H4 (cell line): ENCODE results near the gene KRTAP2-1. TPM values are rescaled to one million over a fixed set of nuclear protein-coding genes. Genes with fewer than 3 reads are reported as not detected.
"Not testable (repeated sequence)": the region's sequence is repeated elsewhere in the genome, so short reads cannot be mapped to it uniquely, and the experiment has no call there.

Experiments
- DNase-seq: peaks from one replicate; pipeline ENCODE4 v3.0.0-alpha.2; 2015; ENCODE audit warnings: low spot score
- total RNA-seq: library from RNA; depleted of rRNA; stranded (reverse); fragments of >200 nt; shearing (Covaris generic); gene quantifications from 2 replicates; pipeline ENCODE4 v1.2.3, GENCODE V29; 2014

KRTAP2-1 gene
- total RNA-seq, 1 experiment from 2014 or later: not detected

DNA sequence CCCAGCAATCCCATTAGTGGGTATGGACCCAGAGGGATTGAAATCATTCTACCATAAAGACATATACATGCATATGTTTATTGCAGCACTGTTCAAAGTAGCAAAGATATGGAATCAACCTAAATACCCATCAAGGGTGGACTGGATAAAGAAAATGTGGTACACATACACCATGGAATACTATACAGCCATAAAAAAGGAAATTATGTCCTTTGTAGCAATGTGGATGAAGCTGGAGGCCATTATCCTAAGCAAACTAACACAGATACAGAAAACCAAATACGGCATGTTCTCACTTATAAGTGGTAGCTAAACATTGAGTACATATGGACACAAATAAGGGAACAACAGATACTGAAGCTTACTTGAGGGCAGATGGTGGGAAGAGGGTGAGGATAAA is 10.4 kb upstream of the KRTAP2-1 start:
- DNase-seq: no peak

DNA sequence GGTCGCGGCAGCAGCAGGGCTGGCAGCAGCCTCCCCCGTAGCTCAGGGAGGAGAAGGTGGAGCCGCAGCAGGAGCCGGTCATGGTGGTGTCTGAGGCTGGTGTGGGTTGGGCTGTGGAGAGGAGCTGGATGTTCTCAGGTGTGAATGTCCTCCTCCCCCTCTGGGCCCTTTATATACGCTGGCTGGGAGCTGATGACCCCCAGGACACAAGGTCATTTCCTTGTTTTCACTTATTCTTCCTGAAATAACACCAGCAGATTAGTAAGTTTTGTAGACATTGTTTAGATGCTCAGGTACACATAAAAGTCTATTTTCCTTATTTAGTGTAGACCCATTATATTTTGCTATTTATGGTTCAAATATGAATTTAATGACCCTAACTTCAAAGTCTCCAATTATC is 8.0 kb upstream of the KRTAP2-1 start, which contains the start of gene KRTAP2-2:
KRTAP2-2 (minus strand) TSS at position 101 of the 400 bp plus-strand sequence; CDS start at position 82, 19 bp downstream.
- not testable (repeated sequence) for DNase-seq

DNA sequence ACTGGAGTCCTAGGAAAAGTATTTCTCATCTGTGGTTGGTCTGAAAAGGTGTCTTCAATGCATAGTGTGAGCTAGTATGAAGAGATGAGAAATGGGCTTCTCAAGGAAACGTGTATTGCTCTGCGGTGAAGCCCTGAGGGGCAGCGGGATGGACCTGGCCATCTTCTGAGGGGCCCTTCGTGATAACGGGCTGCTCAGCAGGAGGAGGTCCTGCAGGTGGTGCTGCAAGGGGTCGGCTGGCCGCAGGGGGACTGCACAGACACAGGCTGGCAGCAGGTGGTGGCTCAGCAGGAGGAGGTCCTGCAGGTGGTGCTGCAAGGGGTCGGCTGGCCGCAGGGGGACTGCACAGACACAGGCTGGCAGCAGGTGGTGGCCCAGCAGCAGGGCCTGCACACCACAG is 7.4 kb upstream of the KRTAP2-1 start:
- not testable (repeated sequence) for DNase-seq

DNA sequence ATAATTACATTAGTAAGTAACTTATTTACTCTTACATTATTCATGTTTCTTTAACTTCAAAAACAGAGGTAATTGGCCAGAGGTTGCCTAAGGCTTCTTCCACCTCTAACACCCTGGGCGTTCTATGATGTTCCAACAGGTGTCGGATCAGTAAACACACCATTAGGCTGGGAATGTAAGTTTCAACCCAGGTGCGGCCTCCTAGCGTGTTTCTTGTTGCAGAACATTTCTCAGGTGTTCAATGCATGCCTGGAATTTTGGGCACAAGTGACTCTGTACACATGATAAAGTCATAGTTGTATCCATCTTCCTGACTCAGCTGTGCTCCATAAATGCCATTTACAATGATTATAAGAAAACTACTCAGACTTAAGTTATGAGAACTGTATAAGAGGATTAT is 6.9 kb upstream of the KRTAP2-1 start:
- DNase-seq: no peak

DNA sequence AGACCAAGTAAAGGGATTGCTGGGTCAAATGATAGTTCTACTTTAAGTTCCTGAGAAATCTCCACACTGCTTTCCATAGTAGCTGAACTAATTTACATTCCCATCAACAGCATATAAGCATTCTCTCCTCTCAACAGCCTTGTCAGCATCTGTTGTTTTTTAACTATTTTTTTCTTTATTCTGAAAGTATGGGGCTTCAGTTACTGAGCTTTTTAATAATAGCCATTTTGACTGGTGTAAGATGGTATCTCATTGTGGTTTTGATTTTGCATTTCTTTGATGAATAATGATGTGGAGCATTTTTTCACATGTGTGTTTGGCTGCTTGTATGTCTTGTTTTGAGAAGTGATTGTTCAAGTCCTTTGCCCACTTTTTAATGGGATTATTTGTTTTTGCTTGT is 5.5 kb upstream of the KRTAP2-1 start:
- no peak for DNase-seq

DNA sequence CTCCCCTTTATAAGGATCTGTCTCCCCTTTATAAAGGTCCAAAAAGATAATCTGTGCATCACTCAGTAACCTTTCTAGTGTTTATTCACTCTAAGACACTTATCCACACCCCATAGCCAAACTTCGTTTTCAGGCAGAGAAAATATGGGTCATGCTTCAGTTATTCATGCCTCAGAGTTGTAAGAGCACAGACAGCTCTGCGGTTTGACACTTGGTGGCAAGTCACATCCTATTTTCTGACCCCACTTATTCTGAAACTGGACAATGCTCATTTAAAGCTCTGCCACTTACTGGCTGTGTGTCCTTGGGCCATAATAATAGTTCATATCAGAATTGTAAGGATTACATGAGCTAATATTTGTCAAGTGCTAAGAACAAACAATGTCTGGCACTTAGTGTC is 2.0 kb upstream of the KRTAP2-1 start:
- DNase-seq: no peak

DNA sequence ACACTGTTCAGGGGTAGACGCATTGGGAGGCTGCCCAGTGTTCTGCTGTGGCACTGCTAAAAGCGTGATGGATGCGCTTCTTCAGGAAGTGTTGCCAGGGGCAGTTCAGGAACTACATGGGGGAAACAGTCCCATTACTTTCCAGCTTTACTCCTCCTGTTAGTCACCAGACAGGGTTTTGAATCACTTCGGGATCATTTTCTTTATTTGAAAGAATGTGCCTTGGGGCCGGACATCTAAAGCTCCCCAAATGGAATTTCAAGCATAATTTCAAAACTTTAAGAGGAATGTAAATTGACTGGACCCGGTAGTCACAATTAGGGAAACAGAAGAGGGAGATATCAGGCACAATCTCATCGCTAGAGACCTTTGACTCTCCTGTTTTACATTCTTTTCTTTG is 1.3 kb upstream of the KRTAP2-1 start:
- DNase-seq: no peak

DNA sequence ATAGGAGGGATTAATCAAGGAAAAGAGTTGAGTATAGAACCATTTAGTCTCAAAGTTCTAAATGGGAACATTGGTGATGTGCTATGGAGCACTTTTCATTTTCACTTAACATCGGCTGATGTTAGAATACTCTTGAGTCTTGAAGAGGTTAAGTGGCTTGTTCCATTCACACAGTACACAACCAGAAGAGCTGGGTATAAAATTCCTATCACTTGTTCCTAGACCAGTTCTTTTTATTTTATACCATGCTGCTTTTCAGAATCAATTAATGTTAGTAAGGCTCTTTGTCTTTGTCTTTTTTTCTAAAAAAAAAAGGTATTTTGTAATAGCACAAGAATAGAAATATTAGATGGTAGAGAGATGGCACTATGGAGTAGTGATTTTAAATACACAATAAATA is 4.2 kb downstream of the KRTAP2-1 start:
- DNase-seq: no peak

DNA sequence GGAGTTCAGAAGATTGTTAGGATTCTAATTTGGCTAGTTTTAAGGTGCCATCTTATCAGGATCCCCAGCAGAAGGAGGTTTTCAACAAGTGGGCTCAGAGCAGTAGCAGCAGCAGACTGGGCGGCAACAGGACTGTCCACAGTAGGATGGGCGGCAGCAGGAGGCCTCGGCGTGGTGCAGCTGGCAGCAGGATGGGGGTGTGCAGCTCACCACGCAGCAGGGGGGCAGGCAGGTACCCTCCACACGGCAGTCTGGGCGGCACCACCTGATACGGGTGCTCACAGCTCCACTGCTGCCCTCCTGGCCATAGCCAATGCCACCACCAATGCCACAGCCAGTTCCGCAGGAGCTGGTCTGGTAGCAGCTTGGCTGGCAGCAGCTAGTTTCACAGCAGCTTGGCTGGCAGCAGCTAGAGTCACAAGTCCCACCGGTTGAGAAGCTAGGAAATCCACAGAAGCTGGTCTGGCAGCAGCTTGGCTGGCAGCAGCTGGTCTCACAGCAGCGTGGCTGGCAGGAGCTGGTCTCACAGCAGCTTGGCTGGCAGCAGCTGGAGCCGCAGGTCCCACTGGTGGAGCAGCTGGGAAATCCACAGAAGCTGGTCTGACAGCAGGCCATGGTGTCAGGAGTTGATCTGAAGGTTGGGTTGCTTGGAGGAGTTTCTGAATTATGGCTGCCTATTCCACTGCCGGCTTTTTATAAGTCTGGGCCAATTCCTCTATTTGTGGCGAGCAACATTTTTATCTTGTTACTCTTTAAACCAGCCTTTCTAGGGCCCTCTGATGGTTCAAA is 6.1 kb downstream of the KRTAP2-1 start, which contains the start of gene KRTAP1-1:
KRTAP1-1 (minus strand) TSS at position 668 of the 789 bp plus-strand sequence; CDS start at position 615, 53 bp downstream.
- not testable (repeated sequence) for DNase-seq

DNA sequence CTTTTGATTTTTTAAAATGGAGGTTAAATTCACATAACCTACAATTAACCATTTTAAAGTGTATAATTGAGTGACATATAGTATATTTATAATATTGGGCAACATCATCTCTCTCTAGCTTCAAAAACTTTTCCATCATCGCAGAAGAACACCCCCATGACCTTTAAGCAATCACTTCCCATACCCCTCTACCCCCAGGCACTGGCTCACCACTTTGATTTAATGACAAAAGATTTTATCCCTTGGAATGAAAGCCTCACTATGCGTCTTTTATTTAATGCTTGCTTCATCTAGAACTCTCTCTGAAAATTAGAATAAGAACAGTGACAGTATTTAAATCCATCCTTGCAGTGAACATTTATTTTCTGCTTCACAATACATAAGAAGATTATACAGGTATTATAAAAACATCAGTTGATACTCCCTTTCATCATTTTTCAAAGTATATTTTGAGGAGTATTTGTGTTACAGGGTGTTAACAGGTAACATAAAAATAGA is 9.2 kb downstream of the KRTAP2-1 start:
- no peak for DNase-seq

DNA sequence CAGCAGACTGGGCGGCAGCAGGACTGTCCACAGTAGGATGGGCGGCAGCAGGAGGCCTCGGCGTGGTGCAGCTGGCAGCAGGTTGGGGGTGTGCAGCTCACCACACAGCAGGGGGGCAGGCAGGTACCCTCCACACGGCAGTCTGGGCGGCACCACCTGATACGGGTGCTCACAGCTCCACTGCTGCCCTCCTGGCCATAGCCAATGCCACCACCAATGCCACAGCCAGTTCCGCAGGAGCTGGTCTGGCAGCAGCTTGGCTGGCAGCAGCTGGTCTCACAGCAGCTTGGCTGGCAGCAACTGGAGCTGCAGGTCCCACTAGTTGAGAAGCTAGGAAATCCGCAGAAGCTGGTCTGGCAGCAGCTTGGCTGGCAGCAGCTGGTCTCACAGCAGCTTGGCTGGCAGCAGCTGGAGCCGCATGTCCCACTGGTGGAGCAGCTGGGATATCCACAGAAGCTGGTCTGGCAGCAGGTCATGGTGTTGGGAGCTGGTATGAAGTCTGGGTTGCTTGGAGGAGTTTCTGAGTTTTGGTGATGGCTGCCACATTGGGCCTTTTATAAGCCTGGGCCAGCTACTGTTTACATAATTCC is 12.7 kb downstream of the KRTAP2-1 start, which contains the start of gene KRTAP1-3:
KRTAP1-3 (minus strand) TSS at position 529 of the 590 bp plus-strand sequence; CDS start at position 476, 53 bp downstream.
- DNase-seq: not testable (repeated sequence)

DNA sequence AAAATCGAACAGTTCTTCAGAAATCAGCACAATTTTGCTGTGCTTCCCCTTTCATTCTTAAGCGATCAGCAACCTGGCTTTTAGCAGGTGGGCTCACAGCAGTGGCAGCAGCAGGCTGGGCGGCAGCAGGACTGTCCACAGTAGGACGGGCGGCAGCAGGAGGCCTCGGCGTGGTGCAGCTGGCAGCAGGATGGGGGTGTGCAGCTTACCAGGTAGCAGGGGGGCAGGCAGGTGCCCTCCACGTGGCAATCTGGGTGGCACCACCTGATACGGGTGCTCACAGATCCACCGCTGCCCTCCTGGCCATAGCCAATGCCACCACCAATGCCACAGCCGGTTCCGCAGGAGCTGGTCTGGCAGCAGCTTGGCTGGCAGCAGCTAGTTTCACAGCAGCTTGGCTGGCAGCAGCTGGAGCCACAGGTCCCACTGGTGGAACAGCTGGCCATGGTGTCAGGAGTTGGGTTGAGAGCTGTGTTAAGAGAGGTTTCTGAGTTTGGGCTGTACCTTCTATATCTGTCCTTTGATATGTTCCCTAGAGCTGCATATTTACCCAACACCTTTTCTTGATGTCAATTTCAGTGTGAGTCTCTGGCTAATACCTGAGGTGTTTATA is 17.4 kb downstream of the KRTAP2-1 start, which contains the start of gene KRTAP1-4:
KRTAP1-4 (minus strand) TSS at position 563 of the 613 bp plus-strand sequence; CDS start at position 446, 117 bp downstream.
- DNase-seq: no peak

DNA sequence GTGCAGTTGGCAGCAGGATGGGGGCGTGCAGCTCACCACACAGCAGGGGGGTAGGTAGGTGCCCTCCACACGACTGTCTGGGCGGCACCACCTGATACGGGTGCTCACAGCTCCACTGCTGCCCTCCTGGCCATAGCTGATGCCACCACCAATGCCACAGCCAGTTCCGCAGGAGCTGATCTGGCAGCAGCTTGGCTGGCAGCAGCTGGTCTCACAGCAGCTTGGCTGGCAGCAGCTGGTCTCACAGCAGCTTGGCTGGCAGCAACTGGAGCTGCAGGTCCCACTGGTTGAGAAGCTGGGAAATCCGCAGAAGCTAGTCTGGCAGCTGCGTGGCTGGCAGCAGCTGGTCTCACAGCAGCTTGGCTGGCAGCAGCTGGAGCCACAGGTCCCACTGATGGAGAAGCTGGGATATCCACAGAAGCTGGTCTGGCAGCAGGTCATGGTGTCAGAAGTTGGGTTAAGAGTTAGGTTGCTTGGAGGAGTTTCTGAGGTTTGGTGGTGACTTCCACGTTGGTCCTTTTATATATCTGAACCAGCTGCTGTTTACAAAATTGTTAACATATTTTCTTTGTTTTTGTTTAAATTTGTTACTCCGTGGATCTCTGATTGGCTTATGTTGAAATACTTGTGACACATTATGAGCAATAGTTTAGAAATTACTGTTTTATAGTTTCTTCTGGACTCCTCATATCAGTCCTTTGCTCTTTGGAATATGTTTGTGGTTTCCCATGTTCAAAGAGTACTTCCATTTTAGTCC is 20.2 kb downstream of the KRTAP2-1 start, which contains the start of gene KRTAP1-5:
KRTAP1-5 (minus strand) TSS at position 494 of the 757 bp plus-strand sequence; CDS start at position 441, 53 bp downstream.
- peak; percentile 83 for DNase-seq

DNA sequence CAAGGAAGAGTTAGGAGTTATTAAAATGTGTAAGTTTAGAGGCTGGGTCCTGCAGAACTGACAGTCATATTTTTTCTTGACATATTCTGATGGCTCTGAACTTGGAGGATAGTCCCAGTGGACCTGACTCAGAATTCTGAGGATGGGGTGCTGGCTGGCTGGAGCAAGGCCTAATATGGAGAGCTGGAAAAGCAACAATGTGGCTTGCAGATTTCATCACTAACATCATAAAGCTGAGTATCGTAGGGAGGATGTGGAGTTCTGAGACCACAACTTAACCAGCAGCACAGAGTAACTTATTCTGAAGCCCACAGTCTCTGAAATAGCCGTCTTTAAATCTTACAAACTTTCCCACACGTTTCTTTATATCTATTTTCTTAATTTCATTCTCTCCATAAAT is 22.4 kb downstream of the KRTAP2-1 start:
- no peak for DNase-seq

DNA sequence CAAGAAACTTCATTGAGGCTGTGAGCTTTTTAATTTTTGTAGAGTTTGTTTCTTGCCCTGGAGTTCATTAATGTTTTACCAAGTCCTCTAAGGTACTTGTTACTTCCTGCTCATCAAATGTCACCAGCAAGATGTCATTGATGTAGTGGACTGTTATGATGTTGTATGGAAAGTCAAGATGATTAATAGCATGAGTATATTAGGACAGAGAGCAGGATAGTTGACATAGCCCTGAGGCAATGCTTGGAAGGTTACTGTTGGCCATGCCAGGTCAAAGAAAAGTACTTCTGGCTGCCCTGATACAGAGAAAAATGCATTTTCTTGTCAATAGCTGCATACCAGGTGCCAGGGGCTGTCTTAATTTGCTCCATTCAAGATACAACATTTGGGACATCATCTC is 26.8 kb downstream of the KRTAP2-1 start:
- DNase-seq: no peak

DNA sequence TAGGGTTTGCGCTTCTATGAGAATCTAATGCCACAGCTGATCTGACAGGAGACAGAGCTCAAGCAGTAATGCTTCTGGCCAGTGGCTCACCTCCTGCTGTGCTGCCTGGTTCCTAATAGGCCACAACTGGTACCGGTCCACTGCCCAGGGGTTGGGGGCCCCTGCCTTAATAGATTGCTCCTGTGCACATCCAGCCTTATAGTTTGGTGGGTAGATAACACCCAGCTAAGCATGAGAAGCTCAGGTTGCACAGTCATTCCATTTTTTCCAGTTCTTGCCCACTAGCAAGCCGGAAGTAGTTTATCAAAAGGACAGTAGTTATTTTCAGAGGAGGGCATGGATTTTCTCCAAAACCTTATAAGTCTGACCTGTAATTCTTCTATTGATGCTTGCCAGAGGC is 27.7 kb downstream of the KRTAP2-1 start:
- DNase-seq: no peak

DNA sequence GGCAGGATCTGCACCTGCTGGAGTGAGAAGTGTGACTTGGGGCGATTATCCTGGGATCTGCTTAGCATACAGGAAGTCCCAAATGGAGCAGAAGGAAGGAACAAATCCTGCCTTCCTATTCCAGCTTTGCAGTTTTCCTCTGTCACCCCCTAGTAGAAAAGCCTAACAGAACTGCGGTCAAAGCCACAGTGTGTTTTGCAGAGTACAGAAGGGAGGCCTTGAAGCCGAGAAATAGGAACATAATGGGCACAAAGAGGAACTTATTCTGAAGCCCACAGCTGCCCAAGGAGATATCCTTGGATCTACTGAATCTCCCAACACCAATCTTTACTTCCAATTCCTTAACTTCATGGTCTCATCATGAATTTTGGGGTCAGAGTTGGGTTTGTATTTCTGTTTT is 28.6 kb downstream of the KRTAP2-1 start:
- DNase-seq: no peak

DNA sequence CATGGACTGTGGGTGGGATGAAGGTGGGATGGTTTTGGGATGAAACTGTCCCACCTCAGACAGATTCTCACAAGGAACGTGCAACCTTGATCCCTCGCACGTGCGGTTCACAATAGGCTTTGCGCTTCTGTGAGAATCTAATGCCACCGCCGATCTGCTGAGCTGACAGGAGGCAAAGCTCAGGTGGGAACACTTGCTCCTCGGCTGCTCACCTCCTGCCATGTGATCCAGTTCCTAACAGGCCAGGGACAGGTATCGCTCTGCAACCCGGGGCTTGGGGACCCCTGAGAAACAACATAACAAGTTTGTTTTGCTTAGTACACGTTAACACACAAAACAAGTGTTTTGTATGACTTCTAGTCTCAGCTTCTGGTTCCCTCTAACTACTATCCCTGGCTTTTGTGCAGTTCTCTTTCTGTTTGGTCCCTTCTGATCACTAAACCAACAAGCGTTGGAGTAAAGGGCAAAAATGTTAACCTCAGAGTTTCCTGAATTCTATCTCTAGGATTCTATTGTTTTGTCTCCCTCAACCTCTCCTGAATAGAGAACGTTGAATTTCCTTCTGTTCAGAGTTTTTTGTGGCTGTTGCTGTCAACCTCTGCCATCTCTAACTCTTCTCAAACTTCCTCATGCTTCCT is 30.4 kb downstream of the KRTAP2-1 start:
- DNase-seq: no peak

DNA sequence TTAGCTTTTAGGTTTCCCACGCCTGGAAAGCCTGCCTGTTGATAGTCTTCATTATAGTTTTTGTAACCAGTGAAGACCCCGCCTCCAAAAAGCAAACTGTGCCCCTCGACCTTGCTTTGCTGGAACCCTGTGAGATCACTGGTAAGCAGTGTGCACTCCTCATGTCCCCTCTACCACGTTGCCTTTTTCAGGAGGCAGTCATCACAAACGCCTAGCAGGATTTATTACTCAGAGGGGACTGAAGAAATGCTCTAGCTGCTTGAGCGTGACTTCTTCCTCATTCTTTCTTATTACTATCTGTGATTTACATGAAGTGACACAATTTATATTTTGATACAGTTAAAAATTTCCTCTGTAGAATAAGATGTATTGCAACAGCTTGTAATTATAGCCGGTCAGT is 31.7 kb downstream of the KRTAP2-1 start:
- DNase-seq: no peak

DNA sequence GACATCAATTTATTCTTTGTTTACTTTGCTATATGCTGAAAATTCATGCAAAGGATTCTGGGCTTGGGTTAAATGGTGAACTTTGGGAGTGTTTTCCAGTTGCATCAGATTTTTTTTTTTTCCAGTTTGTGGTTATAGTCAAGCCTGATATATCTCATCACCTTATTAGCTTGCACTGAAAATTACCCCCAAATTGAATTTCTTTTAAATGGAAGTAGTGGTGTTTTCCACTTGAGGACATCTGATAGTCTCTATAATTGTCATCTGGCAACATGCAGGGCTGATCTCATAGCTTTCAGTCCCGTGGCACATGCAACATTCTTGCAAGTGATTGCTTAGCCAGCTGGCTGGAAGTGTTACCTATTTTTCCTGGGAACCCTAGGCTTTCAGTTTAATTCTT is 33.5 kb downstream of the KRTAP2-1 start:
- peak; percentile 25 for DNase-seq

DNA sequence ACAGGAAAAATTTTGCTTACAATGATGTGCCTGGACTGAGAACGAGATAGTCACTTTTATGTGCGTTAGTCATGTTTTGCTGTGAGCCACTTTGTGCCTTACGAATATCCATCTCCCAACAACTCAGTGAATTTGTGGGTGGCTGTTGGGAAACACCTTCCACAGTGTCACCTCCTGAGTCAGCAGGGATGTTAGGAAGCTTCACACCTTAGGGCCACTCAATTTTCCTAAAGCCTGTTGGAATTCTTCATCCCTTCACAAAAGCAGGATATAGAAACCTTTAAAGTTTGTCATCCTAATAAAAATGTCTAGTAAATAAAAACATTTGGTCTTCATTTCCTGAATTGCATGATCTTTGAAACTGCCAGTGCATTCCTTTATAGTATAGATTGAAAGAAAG is 33.9 kb downstream of the KRTAP2-1 start:
- DNase-seq: no peak
